Osteoblast (primary cell): ENCODE results near the gene WDR70. TPM values are rescaled to one million over a fixed set of nuclear protein-coding genes. Genes with fewer than 3 reads are reported as not detected.
"Not testable (repeated sequence)": the region's sequence is repeated elsewhere in the genome, so short reads cannot be mapped to it uniquely, and the experiment has no call there.

Source experiments
- DNase-seq: peaks from one replicate; pipeline ENCODE4 v3.0.0; 2011; ENCODE audit warnings: low spot score, mixed read lengths; ENCODE audit not compliant: insufficient read length; ENCODE audit errors: missing footprints
- H2AFZ ChIP-seq: 2 replicates; pipeline ENCODE4 v1.6.0; 2011; ENCODE audit warnings: mild to moderate bottlenecking, low read length
- H3K27ac ChIP-seq: 2 replicates; pipeline ENCODE4 v1.5.1; 2011; ENCODE audit warnings: mild to moderate bottlenecking, low read depth, low read length, moderate library complexity
- H3K27me3 ChIP-seq: 2 replicates; pipeline ENCODE4 v1.6.0; 2012; ENCODE audit warnings: mild to moderate bottlenecking, control low read depth, inconsistent platforms, low read length, moderate library complexity; ENCODE audit not compliant: insufficient read depth
- H3K36me3 ChIP-seq: 2 replicates; pipeline ENCODE4 v1.5.1; 2011; ENCODE audit warnings: mild to moderate bottlenecking, low read length, control low read depth, moderate library complexity; ENCODE audit not compliant: insufficient read depth
- H3K4me1 ChIP-seq: 2 replicates; pipeline ENCODE4 v1.5.1; 2011; ENCODE audit warnings: mild to moderate bottlenecking, low read length, control low read depth, moderate library complexity; ENCODE audit not compliant: insufficient read depth
- H3K4me2 ChIP-seq: 2 replicates; pipeline ENCODE4 v1.6.0; 2011; ENCODE audit warnings: mild to moderate bottlenecking, low read length; ENCODE audit not compliant: insufficient read depth
- H3K4me3 ChIP-seq: fragments of 200-600 bp; sonication (generic); 3 replicates; pipeline ENCODE4 v1.5.1; 2012; ENCODE audit warnings: mild to moderate bottlenecking, low read length, inconsistent platforms; ENCODE audit not compliant: insufficient read depth
- H3K79me2 ChIP-seq: 2 replicates; pipeline ENCODE4 v1.6.0; 2012; ENCODE audit warnings: mild to moderate bottlenecking, low read length, control low read depth, inconsistent platforms; ENCODE audit not compliant: insufficient read depth
- H3K9me3 ChIP-seq: 2 replicates; pipeline ENCODE4 v1.5.1; 2011; ENCODE audit warnings: low read depth, low read length, control low read depth
- H4K20me1 ChIP-seq: 2 replicates; pipeline ENCODE4 v1.6.0; 2012; ENCODE audit warnings: mild to moderate bottlenecking, low read length, control low read depth; ENCODE audit not compliant: insufficient read depth
- CTCF ChIP-seq: IDR thresholded peaks from 2 replicates; pipeline ENCODE4 v1.5.1; 2011; ENCODE audit warnings: mild to moderate bottlenecking, low read depth, low read length, moderate library complexity; ENCODE audit errors: extremely low read depth
- total RNA-seq: library from RNA; depleted of rRNA; stranded (reverse); fragments of >200 nt; gene quantifications from 2 replicates; pipeline ENCODE4 v1.2.3, GENCODE V29; 2012

Gene WDR70
- total RNA-seq, 1 donor, result 32.2 TPM

GRCh38 chr5:37606632-37607248, 227.6 kb downstream of the WDR70 start:
- no peak overlapping the region for H3K4me3 ChIP-seq
- H3K27me3 ChIP-seq, result no peaks in the 10 kb centered on the region
- no peak overlapping the region for H3K27ac ChIP-seq
- no peak for TF ChIP-seq CTCF
- no peaks in the 10 kb centered on the region for H3K36me3 ChIP-seq
- no peak overlapping the region for H3K4me2 ChIP-seq
- no peaks in the 10 kb centered on the region for H3K4me1 ChIP-seq
- H3K79me2 ChIP-seq, result no peaks in the 10 kb centered on the region
- no peak for DNase-seq
- H2AFZ ChIP-seq, result no peak overlapping the region
- H3K9me3 ChIP-seq, result no peaks in the 10 kb centered on the region
- no peaks in the 10 kb centered on the region for H4K20me1 ChIP-seq

DNA sequence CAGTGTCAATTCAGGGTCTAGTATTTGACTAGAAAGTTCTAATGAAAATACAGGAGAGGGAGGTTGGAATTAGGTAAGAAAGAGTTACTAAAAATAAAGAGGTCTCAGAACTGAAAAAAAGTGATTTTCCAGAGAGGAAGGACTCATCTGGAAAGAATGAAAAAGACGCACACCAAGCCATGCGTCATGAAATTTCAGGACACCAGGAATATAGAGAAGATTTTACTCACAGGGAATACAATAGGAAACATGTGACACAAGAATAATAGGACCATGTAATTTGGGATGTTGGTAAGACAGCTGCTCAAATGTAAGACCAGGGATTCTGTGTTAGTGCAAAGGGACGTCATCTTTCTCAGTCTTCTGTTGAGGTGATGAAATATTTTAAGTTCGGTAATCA, 236.1 kb downstream of the WDR70 start:
- H3K4me1 ChIP-seq, result peaks cover 19% of the 10 kb centered on the region
- H3K9me3 ChIP-seq, result no peaks in the 10 kb centered on the region
- DNase-seq, result peak; percentile 93
- no peaks in the 10 kb centered on the region for H3K36me3 ChIP-seq
- peak overlapping the region; percentile 32 for H3K4me2 ChIP-seq
- H3K27me3 ChIP-seq, result no peaks in the 10 kb centered on the region
- peak overlapping the region; percentile 88 for H3K27ac ChIP-seq
- H4K20me1 ChIP-seq, result no peaks in the 10 kb centered on the region
- TF ChIP-seq CTCF, result no peak
- H3K4me3 ChIP-seq, result no peak overlapping the region
- H2AFZ ChIP-seq, result no peak overlapping the region
- no peaks in the 10 kb centered on the region for H3K79me2 ChIP-seq

DNA sequence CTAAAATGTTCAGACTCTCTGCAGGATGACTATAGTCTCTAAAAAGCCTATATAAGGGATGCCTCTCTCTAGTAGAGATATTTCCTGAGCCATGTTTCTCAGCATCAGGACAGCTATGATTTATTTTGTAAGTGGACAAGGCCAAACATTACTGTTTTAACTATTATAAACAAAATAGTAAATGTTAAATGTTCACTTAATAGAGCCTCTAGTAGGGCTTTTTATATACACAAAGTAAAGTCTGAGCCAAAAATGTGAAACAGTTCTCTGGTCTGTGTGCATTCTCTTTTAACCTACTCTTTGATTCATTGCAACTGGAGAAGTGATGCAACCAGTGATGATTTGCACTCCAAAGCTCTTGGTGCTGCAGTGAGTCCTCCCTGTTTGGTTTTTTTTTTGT, 240.2 kb downstream of the WDR70 start:
- H3K9me3 ChIP-seq, result no peaks in the 10 kb centered on the region
- TF ChIP-seq CTCF, result no peak
- no peaks in the 10 kb centered on the region for H3K27me3 ChIP-seq
- no peak overlapping the region for H2AFZ ChIP-seq
- no peak overlapping the region for H3K27ac ChIP-seq
- no peaks in the 10 kb centered on the region for H4K20me1 ChIP-seq
- peak; percentile 72 for DNase-seq
- H3K36me3 ChIP-seq, result no peaks in the 10 kb centered on the region
- no peak overlapping the region for H3K4me3 ChIP-seq
- no peak overlapping the region for H3K4me2 ChIP-seq
- H3K4me1 ChIP-seq, result peaks cover 19% of the 10 kb centered on the region
- H3K79me2 ChIP-seq, result no peaks in the 10 kb centered on the region

DNA sequence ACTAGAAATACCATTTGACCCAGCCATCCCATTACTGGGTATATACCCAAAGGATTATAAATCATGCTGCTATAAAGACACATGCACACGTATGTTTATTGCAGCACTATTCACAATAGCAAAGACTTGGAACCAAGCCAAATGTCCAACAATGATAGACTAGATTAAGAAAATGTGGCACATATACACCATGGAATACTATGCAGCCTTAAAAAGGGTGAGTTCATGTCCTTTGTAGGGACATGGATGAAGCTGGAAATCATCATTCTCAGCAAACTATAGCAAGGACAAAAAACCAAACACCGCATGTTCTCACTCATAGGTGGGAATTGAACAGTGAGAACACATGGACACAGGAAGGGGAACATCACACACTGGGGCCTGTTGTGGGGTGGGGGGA, 243.2 kb downstream of the WDR70 start:
- H3K4me2 ChIP-seq, H3K27me3 ChIP-seq, DNase-seq, H3K79me2 ChIP-seq, H3K4me3 ChIP-seq, H2AFZ ChIP-seq, H4K20me1 ChIP-seq, H3K36me3 ChIP-seq, H3K9me3 ChIP-seq, H3K4me1 ChIP-seq, H3K27ac ChIP-seq: not testable (repeated sequence)
